Left lung (tissue), 10 donors: ENCODE measurements around the gene EXOC3L4. TPM values are rescaled to one million over a fixed set of nuclear protein-coding genes. Genes with fewer than 3 reads are reported as not detected.
A peak's percentile ranks its signal among the peaks of the same experiment; 100 is the strongest.

Experiments used
- ATAC-seq: fragments of 200-7000 bp; cut with Tn5 transposase; one replicate; pipeline ENCODE4 v1.9.1; 2020; ENCODE audit warnings: moderate library complexity
- DNase-seq, 4 donors: peaks; one replicate each; pipeline ENCODE4 v3.0.0-alpha.2; 2013 to 2020
- H3K27ac ChIP-seq, 2 donors: fragments of 200-600 bp; sonication (generic) in 1 of 2; one replicate each; pipeline versions ENCODE4 v1.5.0 to v1.8.0; 2020 to 2021
- H3K27me3 ChIP-seq, 2 donors: fragments of 200-600 bp; sonication (generic) in 1 of 2; one replicate each; pipeline versions ENCODE4 v1.5.0 to v1.8.0; 2020 to 2021
- H3K36me3 ChIP-seq, 2 donors: fragments of 200-600 bp; sonication (generic) in 1 of 2; one replicate each; pipeline versions ENCODE4 v1.5.0 to v1.8.0; 2020 to 2021
- H3K4me1 ChIP-seq, 2 donors: fragments of 200-600 bp; one replicate each; pipeline ENCODE4 v1.8.0; 2021
- H3K4me3 ChIP-seq, 2 donors: fragments of 200-600 bp; sonication (generic) in 1 of 2; one replicate each; pipeline versions ENCODE4 v1.5.0 to v1.8.0; 2020 to 2021; ENCODE audit warnings: mild to moderate bottlenecking in 1 of 2
- H3K9me3 ChIP-seq, 2 donors: fragments of 200-600 bp; sonication (generic) in 1 of 2; one replicate each; pipeline versions ENCODE4 v1.5.0 to v1.8.0; 2020 to 2021
- intact Hi-C, 2 donors: fragments of 100-400 bp; cut with DNase I; formaldehyde crosslinking; loops; one replicate each; pipeline versions ENCODE4 v1.11.2 to v1.14.2; 2022
- polyA plus RNA-seq, 6 donors: library from polyadenylated mRNA; unstranded; fragments of 120-200 nt; gene quantifications; one replicate each; pipeline ENCODE4 v1.2.1, GENCODE V29; 2013; ENCODE audit not compliant: insufficient read length in 6 of 6
- total RNA-seq, 2 donors: library from RNA; stranded (reverse); fragmentation: NEBNext Ultra II Directional; extraction: Animal tissue kit (Norgen Biotek cat#: 25700); gene quantifications; one replicate each; pipeline ENCODE4 v1.2.1, GENCODE V29; 2021
- TF ChIP-seq, protein P1 (sequence below), 2 donors: fragments of 200-600 bp; sonication (generic) in 1 of 2; IDR thresholded peaks; one replicate each; pipeline versions ENCODE4 v1.5.0 to v1.8.0; 2021; ENCODE audit warnings: antibody characterized with exemption in 2 of 2
- donor health status: DM: no; HTN: yes; CAD: no.
- donor health status: DM: no; HTN: no; CAD: no.

EXOC3L4 gene
- total and polyA plus RNA-seq, 8 donors, result 1.9 to 6.2 (median 3.7) TPM

- H3K36me3 ChIP-seq, result no peaks in the 10 kb centered on the region
- DNase-seq (peak in 1 of 4 donors; percentile 60), ATAC-seq (no peak)
- H3K9me3 ChIP-seq, result no peaks in the 10 kb centered on the region
- H3K4me1 ChIP-seq, result no peaks in the 10 kb centered on the region
- TF ChIP-seq, protein P1, sequence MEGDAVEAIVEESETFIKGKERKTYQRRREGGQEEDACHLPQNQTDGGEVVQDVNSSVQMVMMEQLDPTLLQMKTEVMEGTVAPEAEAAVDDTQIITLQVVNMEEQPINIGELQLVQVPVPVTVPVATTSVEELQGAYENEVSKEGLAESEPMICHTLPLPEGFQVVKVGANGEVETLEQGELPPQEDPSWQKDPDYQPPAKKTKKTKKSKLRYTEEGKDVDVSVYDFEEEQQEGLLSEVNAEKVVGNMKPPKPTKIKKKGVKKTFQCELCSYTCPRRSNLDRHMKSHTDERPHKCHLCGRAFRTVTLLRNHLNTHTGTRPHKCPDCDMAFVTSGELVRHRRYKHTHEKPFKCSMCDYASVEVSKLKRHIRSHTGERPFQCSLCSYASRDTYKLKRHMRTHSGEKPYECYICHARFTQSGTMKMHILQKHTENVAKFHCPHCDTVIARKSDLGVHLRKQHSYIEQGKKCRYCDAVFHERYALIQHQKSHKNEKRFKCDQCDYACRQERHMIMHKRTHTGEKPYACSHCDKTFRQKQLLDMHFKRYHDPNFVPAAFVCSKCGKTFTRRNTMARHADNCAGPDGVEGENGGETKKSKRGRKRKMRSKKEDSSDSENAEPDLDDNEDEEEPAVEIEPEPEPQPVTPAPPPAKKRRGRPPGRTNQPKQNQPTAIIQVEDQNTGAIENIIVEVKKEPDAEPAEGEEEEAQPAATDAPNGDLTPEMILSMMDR (IDR thresholded peaks at IDR 0.05), result no peak
- intact Hi-C loops, result no loop called here
- no peaks in the 10 kb centered on the region for H3K27me3 ChIP-seq
- no peak overlapping the region for H3K4me3 ChIP-seq
- H3K27ac ChIP-seq, result no peak overlapping the region
Measured at GRCh38 chr14:103157969-103158368, 63.4 kb downstream of the EXOC3L4 start.

DNA sequence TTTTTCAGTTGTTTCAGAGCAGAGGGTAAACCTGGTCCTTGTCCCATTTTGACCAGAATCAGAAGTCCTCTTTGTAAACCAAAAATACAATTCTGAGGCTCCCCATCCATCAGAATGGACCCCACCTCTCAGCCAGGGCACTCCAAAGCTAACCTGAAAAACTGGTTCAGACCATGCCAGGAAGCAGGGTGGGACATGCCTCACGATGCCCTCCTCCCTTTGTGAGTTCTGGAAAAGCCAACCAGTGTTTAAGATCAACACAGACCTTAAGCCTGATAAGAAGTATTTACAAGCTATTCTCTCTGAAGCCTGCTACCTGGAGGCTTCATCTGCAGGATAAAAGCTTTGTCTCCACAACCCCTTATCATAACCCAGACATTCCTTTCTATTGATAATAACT, 64.2 kb downstream of the EXOC3L4 start:
- intact Hi-C loops, result no loop called here
- ATAC-seq, result no peak
- Histone ChIP-seq H3K27ac (no peak overlapping the region), H3K36me3 (no peaks in the 10 kb centered on the region), H3K27me3 (no peaks in the 10 kb centered on the region), H3K4me1 (no peaks in the 10 kb centered on the region), H3K4me3 (no peak overlapping the region), H3K9me3 (no peaks in the 10 kb centered on the region)
- TF ChIP-seq, protein P1 (IDR thresholded peaks at IDR 0.05), result no peak
- DNase-seq, result peak in 1 of 4 donors; percentile 49

Other genes with a start within 250 kb of the EXOC3L4 start
- 10 to 100 TPM; 16.9 to 23.2 TPM for gene AMN, start 172.1 kb upstream of the EXOC3L4 start, total RNA-seq
- 1 to 10 TPM in 2 of 6 donors, under 1 TPM in 4; 0.30 to 1.4 (median 0.91) TPM for gene AMN, start 172.1 kb upstream of the EXOC3L4 start, polyA plus RNA-seq
- gene CDC42BPB, start 37.2 kb upstream of the EXOC3L4 start, total RNA-seq, result 10 to 100 TPM; 79.8 to 79.9 TPM
- 10 to 100 TPM; 73.4 to 91.4 (median 77.8) TPM for gene CDC42BPB, start 37.2 kb upstream of the EXOC3L4 start, polyA plus RNA-seq
- not detected for gene LBHD2, start 10.5 kb upstream of the EXOC3L4 start, total RNA-seq
- not detected for gene LBHD2, start 10.5 kb upstream of the EXOC3L4 start, polyA plus RNA-seq
- 100 to 1,000 TPM in 1 of 2 donors, 10 to 100 TPM in 1; 76.5 to 237 TPM for gene TNFAIP2, start 28.7 kb downstream of the EXOC3L4 start, total RNA-seq
- gene TNFAIP2, start 28.7 kb downstream of the EXOC3L4 start, polyA plus RNA-seq, result 10 to 100 TPM; 28.4 to 38.4 (median 33.4) TPM
- gene EIF5, start 239.5 kb downstream of the EXOC3L4 start, total RNA-seq, result 100 to 1,000 TPM; 164 to 239 TPM
- 100 to 1,000 TPM; 159 to 236 (median 210) TPM for gene EIF5, start 239.5 kb downstream of the EXOC3L4 start, polyA plus RNA-seq